Measurements from ENCODE around the gene TUBGCP6. TPM values are rescaled to one million over a fixed set of nuclear protein-coding genes. Genes with fewer than 3 reads are reported as not detected.
"Not testable (repeated sequence)": the region's sequence is repeated elsewhere in the genome, so short reads cannot be mapped to it uniquely, and the experiment has no call there.

The TUBGCP6 gene
- total RNA-seq, 1 donor from 2014 or later: 32.2 TPM

GRCh38 chr22:50207383-50208140 lies 37.3 kb downstream of the TUBGCP6 start:
- Mint-ChIP-seq H3K36me3 (ENCODE audit: low read depth) (peaks cover 17% of the 10 kb centered on the region), H3K4me1 (ENCODE audit: low read depth) (peaks cover 8% of the 10 kb centered on the region), H3K27ac (ENCODE audit: unreplicated experiment) (no peak overlapping the region), H3K27me3 (ENCODE audit: low read depth) (no peaks in the 10 kb centered on the region), H3K9me3 (ENCODE audit: low read depth) (no peaks in the 10 kb centered on the region), H3K4me3 (ENCODE audit: unreplicated experiment) (no peak overlapping the region)
- DNase-seq (ENCODE audit: low spot score): no peak
- no peak for TF ChIP-seq CTCF (IDR thresholded peaks at IDR 0.05)

- Mint-ChIP-seq H3K9me3 (ENCODE audit: low read depth) (no peaks in the 10 kb centered on the region), H3K4me1 (ENCODE audit: low read depth) (peaks cover 16% of the 10 kb centered on the region), H3K36me3 (ENCODE audit: low read depth) (peaks cover 15% of the 10 kb centered on the region), H3K4me3 (ENCODE audit: unreplicated experiment) (no peak overlapping the region), H3K27me3 (ENCODE audit: low read depth) (no peaks in the 10 kb centered on the region), H3K27ac (ENCODE audit: unreplicated experiment) (no peak overlapping the region)
- peak; percentile 75 for TF ChIP-seq CTCF (IDR thresholded peaks at IDR 0.05)
- DNase-seq (ENCODE audit: low spot score): no peak
Observed at GRCh38 chr22:50206599-50206998, 38.2 kb downstream of the TUBGCP6 start.

- TF ChIP-seq CTCF (IDR thresholded peaks at IDR 0.05): no peak
- Mint-ChIP-seq H3K27ac (ENCODE audit: unreplicated experiment) (no peak overlapping the region), H3K4me1 (ENCODE audit: low read depth) (peaks cover 16% of the 10 kb centered on the region), H3K36me3 (ENCODE audit: low read depth) (peaks cover 13% of the 10 kb centered on the region), H3K27me3 (ENCODE audit: low read depth) (no peaks in the 10 kb centered on the region), H3K4me3 (ENCODE audit: unreplicated experiment) (no peak overlapping the region), H3K9me3 (ENCODE audit: low read depth) (no peaks in the 10 kb centered on the region)
- no peak for DNase-seq (ENCODE audit: low spot score)
Observed at GRCh38 chr22:50205781-50206569, 38.8 kb downstream of the TUBGCP6 start.

- not testable (repeated sequence) for H3K27me3 Mint-ChIP-seq (ENCODE audit: low read depth); H3K9me3 Mint-ChIP-seq (ENCODE audit: low read depth); H3K27ac Mint-ChIP-seq (ENCODE audit: unreplicated experiment); H3K4me3 Mint-ChIP-seq (ENCODE audit: unreplicated experiment); DNase-seq (ENCODE audit: low spot score)
- Mint-ChIP-seq H3K36me3 (ENCODE audit: low read depth) (peaks cover 13% of the 10 kb centered on the region), H3K4me1 (ENCODE audit: low read depth) (peaks cover 17% of the 10 kb centered on the region)
Observed at GRCh38 chr22:50204998-50205397, 39.8 kb downstream of the TUBGCP6 start.

GRCh38 chr22:50204571-50204970 lies 40.3 kb downstream of the TUBGCP6 start:
- peaks cover 11% of the 10 kb centered on the region for H3K36me3 Mint-ChIP-seq (ENCODE audit: low read depth)
- no peak for TF ChIP-seq CTCF (IDR thresholded peaks at IDR 0.05)
- no peak overlapping the region for H3K27ac Mint-ChIP-seq (ENCODE audit: unreplicated experiment)
- peaks cover 18% of the 10 kb centered on the region for H3K4me1 Mint-ChIP-seq (ENCODE audit: low read depth)
- H3K9me3 Mint-ChIP-seq (ENCODE audit: low read depth): no peaks in the 10 kb centered on the region
- no peak overlapping the region for H3K4me3 Mint-ChIP-seq (ENCODE audit: unreplicated experiment)
- no peak for DNase-seq (ENCODE audit: low spot score)
- no peaks in the 10 kb centered on the region for H3K27me3 Mint-ChIP-seq (ENCODE audit: low read depth)

All from chondrocyte (in vitro differentiated cells).